Cerebellar nuclear complex (tissue), 1 donor: ENCODE data around the gene KCNMA1.

Experiments
- DNase-seq, 2 experiments: peaks; one replicate each; lab custom pipeline; 2025; lab: John Stamatoyannopoulos, UW

The KCNMA1 gene

GRCh38 chr10:76892766-76893479, 744.7 kb downstream of the KCNMA1 start:
- DNase-seq, result no peak

- DNase-seq, result no peak
These were observed 750.2 kb downstream of the KCNMA1 start for GRCh38 chr10:76887223-76888010.

GRCh38 chr10:76885816-76886215, 751.8 kb downstream of the KCNMA1 start:
- no peak for DNase-seq

- DNase-seq, result no peak
These were observed 752.8 kb downstream of the KCNMA1 start for GRCh38 chr10:76884673-76885275.

- no peak for DNase-seq
These were observed 754.0 kb downstream of the KCNMA1 start for GRCh38 chr10:76883596-76883995.

- no peak for DNase-seq
These were observed 754.8 kb downstream of the KCNMA1 start for GRCh38 chr10:76882796-76883195.

- DNase-seq, result no peak
These were observed 755.4 kb downstream of the KCNMA1 start for GRCh38 chr10:76882245-76882644.

- no peak for DNase-seq
These were observed 756.0 kb downstream of the KCNMA1 start for GRCh38 chr10:76881477-76882220.

- DNase-seq, result no peak
These were observed 756.7 kb downstream of the KCNMA1 start for GRCh38 chr10:76880931-76881330.

- DNase-seq, result no peak
These were observed 758.3 kb downstream of the KCNMA1 start for GRCh38 chr10:76879116-76879913.

- DNase-seq, result no peak
These were observed 759.1 kb downstream of the KCNMA1 start for GRCh38 chr10:76878514-76878913.

- no peak for DNase-seq
These were observed 762.7 kb downstream of the KCNMA1 start for GRCh38 chr10:76874896-76875295.

GRCh38 chr10:76874176-76874575, 763.4 kb downstream of the KCNMA1 start:
- no peak for DNase-seq

GRCh38 chr10:76871697-76872295, 765.8 kb downstream of the KCNMA1 start:
- no peak for DNase-seq

GRCh38 chr10:76869931-76870330, 767.7 kb downstream of the KCNMA1 start:
- DNase-seq, result no peak

- DNase-seq, result no peak
These were observed 769.3 kb downstream of the KCNMA1 start for GRCh38 chr10:76868098-76868977.

GRCh38 chr10:76866841-76867586, 770.6 kb downstream of the KCNMA1 start:
- no peak for DNase-seq

GRCh38 chr10:76864922-76865321, 772.7 kb downstream of the KCNMA1 start:
- no peak for DNase-seq

- DNase-seq, result no peak
These were observed 778.9 kb downstream of the KCNMA1 start for GRCh38 chr10:76858721-76859120.
